HepG2 (cell line): ENCODE measurements around the gene ZFR. TPM values are rescaled to one million over a fixed set of nuclear protein-coding genes. Genes with fewer than 3 reads are reported as not detected.
A peak's percentile ranks its signal among the peaks of the same experiment; 100 is the strongest.

Experiments used
- CREM ChIP-seq, 2 experiments: sonication (generic) in 1 of 2; formaldehyde crosslinking in 1 of 2; IDR thresholded peaks; 2 replicates each; pipeline versions ENCODE4 v1.4.0 to v1.6.1; 2016 to 2020; ENCODE audit warnings: antibody characterized with exemption in 1 of 2, mild to moderate bottlenecking in 1 of 2, missing genetic modification reagents in 1 of 2
- HCFC1 ChIP-seq: fragments of 150-350 bp; IDR thresholded peaks from 2 replicates; pipeline ENCODE4 v1.6.1; 2014; ENCODE audit warnings: low read depth, low read length
- KAT8 ChIP-seq: IDR thresholded peaks from 2 replicates; pipeline ENCODE4 v1.6.1; 2016; ENCODE audit warnings: missing genetic modification reagents, missing compliant biosample characterization
- KLF9 ChIP-seq: IDR thresholded peaks from 2 replicates; pipeline ENCODE4 v1.6.1; 2016; ENCODE audit warnings: low read depth
- MAFF ChIP-seq: IDR thresholded peaks from 2 replicates; pipeline ENCODE4 v1.6.1; 2011; ENCODE audit warnings: low read depth, low read length, improper control_type of control experiment
- SAP130 ChIP-seq: IDR thresholded peaks from 2 replicates; pipeline ENCODE4 v1.6.1; 2016; ENCODE audit warnings: low read depth
- SATB2 ChIP-seq: sonication (generic); formaldehyde crosslinking; IDR thresholded peaks from 2 replicates; pipeline ENCODE4 v1.5.0; 2020; ENCODE audit warnings: missing genetic modification reagents
- SNRNP70 ChIP-seq: fragments of 200-400 bp; formaldehyde crosslinking; IDR thresholded peaks from 2 replicates; pipeline ENCODE4 v1.6.1; 2017; ENCODE audit warnings: mild to moderate bottlenecking, low read depth, low read length, moderate library complexity
- TAF1 ChIP-seq: sonication (generic); formaldehyde crosslinking; IDR thresholded peaks from 2 replicates; pipeline ENCODE4 v1.4.0; 2020; ENCODE audit warnings: missing genetic modification reagents
- TCF7 ChIP-seq: sonication (generic); IDR thresholded peaks from 2 replicates; pipeline ENCODE4 v1.6.1; 2016; ENCODE audit warnings: antibody characterized with exemption, low read depth
- TP53 ChIP-seq: sonication (generic); formaldehyde crosslinking; conservative IDR thresholded peaks from 2 replicates; pipeline ENCODE4 v1.4.0; 2020; ENCODE audit warnings: missing genetic modification reagents
- XRCC5 ChIP-seq: fragments of 200-400 bp; formaldehyde crosslinking; optimal IDR thresholded peaks from 2 replicates; pipeline ENCODE3; 2017; ENCODE audit warnings: mild to moderate bottlenecking, low read length
- ZBTB3 ChIP-seq: sonication (generic); formaldehyde crosslinking; IDR thresholded peaks from 2 replicates; pipeline ENCODE4 v1.4.0; 2020; ENCODE audit warnings: low read depth, mild to moderate bottlenecking, moderate library complexity, missing genetic modification reagents, borderline replicate concordance
- ZIK1 ChIP-seq: sonication (generic); formaldehyde crosslinking; IDR thresholded peaks from 2 replicates; pipeline ENCODE4 v1.5.0; 2020; ENCODE audit warnings: mild to moderate bottlenecking, low read depth, missing genetic modification reagents, borderline replicate concordance
- ZNF879 ChIP-seq: sonication (generic); formaldehyde crosslinking; IDR thresholded peaks from 2 replicates; pipeline ENCODE4 v1.8.1; 2023; ENCODE audit warnings: missing genetic modification reagents
- polyA plus RNA-seq, 8 experiments: library from polyadenylated mRNA; depleted of rRNA in 3 of 8; stranded (reverse) in 7 of 8; unstranded in 1 of 8; fragments of >200 nt; fragmentation: Illumina TruSeq in 4 of 8; extraction: Trizol in 4 of 8; gene quantifications; 2 replicates each; pipeline versions ENCODE4 v1.2.1 to v1.2.3, GENCODE V29; 2011 to 2016; ENCODE audit warnings: low read depth in 4 of 8, missing spikeins in 1 of 8, mixed read lengths in 1 of 8; ENCODE audit not compliant: insufficient read depth in 1 of 8
- total RNA-seq, 5 experiments: library from RNA; depleted of rRNA; stranded (reverse); fragments of >200 nt; fragmentation: Illumina TruSeq; extraction: Trizol; gene quantifications; 2 replicates each; pipeline ENCODE4 v1.2.3, GENCODE V29; 2016; ENCODE audit warnings: low read depth in 1 of 5
- TF ChIP-seq, protein P1 (sequence below): IDR thresholded peaks from 2 replicates; pipeline ENCODE4 v1.6.1; 2016; ENCODE audit warnings: missing compliant biosample characterization, missing genetic modification reagents, borderline replicate concordance
- TF ChIP-seq, protein P2 (sequence below): sonication (generic); formaldehyde crosslinking; IDR thresholded peaks from 2 replicates; pipeline ENCODE4 v1.4.0; 2020; ENCODE audit warnings: mild to moderate bottlenecking, missing genetic modification reagents
- TF ChIP-seq, protein P3 (sequence below): IDR thresholded peaks from 2 replicates; pipeline ENCODE4 v1.6.1; 2016; ENCODE audit warnings: missing compliant biosample characterization, missing genetic modification reagents, borderline replicate concordance
- TF ChIP-seq, protein P4 (sequence below): sonication (generic); formaldehyde crosslinking; IDR thresholded peaks from 2 replicates; pipeline ENCODE4 v1.4.0; 2020; ENCODE audit warnings: missing genetic modification reagents, borderline replicate concordance
- TF ChIP-seq, protein P5 (sequence below): sonication (generic); formaldehyde crosslinking; conservative IDR thresholded peaks from 2 replicates; pipeline ENCODE4 v1.5.0; 2020; ENCODE audit warnings: missing genetic modification reagents
- TF ChIP-seq, protein P6 (sequence below): sonication (generic); formaldehyde crosslinking; IDR thresholded peaks from 2 replicates; pipeline ENCODE4 v1.8.1; 2023; ENCODE audit warnings: mild to moderate bottlenecking, missing genetic modification reagents

ZFR gene
- total and polyA plus RNA-seq, 2 of the 13 experiments (the other 11 are each of a cell fraction or from before 2014, with no cell fraction given): 89.0 to 92.8 TPM

DNA sequence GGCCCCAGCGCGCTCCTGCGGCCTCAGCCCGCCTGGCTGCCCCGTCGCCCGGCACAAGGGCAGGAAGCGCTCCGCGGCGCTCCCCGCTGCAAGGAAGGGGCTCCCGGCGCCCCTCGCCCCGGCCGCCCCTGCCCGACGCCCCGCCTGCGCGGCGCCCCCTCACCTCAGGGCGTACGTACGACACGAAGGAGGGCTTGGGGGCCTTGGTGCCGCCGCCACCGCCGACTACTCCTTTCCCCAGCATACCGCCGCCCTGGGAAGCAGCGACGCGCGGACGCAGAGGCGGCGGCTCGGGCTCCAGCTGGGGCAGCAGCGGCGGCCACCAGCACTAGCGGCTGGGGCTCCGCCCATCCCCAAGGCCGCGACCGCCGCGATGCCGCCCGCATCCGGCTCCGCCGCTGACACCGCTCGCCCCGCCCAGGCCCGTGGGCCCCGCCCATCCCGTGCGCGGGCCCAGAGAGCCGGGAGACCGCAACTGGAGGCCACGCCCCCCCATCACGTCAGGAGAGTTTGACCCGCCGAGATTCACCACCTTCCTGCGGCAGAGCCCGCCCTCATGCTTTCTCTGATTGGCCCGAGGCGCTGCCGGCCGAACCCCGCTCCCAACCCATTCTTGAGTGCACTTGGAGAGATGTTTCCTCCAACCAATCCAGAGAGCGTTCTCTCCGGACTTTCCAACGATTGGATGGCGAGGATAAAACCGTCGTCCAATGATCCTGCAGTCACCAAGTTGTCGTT, 131.8 kb downstream of the ZFR start, which contains the start of gene MTMR12 (continued):
- TF ChIP-seq XRCC5: no peak
- TF ChIP-seq HCFC1: 0 out of 2 replicates have a peak, but pooled peaks have one; percentile 12
- TF ChIP-seq, protein P1, sequence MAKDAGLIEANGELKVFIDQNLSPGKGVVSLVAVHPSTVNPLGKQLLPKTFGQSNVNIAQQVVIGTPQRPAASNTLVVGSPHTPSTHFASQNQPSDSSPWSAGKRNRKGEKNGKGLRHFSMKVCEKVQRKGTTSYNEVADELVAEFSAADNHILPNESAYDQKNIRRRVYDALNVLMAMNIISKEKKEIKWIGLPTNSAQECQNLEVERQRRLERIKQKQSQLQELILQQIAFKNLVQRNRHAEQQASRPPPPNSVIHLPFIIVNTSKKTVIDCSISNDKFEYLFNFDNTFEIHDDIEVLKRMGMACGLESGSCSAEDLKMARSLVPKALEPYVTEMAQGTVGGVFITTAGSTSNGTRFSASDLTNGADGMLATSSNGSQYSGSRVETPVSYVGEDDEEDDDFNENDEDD: peak; percentile 76; the same call in 1 of the 2 replicates
- TF ChIP-seq SATB2 (CRISPR knock-in tag): no peak
- TF ChIP-seq CREM (IDR thresholded peaks at IDR 0.05): no peak
- no peak for TF ChIP-seq CREM (CRISPR knock-in tag; IDR thresholded peaks at IDR 0.05)
- TF ChIP-seq ZBTB3 (CRISPR knock-in tag): no peak
- TF ChIP-seq KAT8 (CRISPR knock-in tag): no peak
- TF ChIP-seq, protein P2, sequence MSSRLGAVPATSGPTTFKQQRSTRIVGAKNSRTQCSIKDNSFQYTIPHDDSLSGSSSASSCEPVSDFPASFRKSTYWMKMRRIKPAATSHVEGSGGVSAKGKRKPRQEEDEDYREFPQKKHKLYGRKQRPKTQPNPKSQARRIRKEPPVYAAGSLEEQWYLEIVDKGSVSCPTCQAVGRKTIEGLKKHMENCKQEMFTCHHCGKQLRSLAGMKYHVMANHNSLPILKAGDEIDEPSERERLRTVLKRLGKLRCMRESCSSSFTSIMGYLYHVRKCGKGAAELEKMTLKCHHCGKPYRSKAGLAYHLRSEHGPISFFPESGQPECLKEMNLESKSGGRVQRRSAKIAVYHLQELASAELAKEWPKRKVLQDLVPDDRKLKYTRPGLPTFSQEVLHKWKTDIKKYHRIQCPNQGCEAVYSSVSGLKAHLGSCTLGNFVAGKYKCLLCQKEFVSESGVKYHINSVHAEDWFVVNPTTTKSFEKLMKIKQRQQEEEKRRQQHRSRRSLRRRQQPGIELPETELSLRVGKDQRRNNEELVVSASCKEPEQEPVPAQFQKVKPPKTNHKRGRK (CRISPR knock-in tag): no peak
- no peak for TF ChIP-seq SNRNP70
- TF ChIP-seq, protein P3, sequence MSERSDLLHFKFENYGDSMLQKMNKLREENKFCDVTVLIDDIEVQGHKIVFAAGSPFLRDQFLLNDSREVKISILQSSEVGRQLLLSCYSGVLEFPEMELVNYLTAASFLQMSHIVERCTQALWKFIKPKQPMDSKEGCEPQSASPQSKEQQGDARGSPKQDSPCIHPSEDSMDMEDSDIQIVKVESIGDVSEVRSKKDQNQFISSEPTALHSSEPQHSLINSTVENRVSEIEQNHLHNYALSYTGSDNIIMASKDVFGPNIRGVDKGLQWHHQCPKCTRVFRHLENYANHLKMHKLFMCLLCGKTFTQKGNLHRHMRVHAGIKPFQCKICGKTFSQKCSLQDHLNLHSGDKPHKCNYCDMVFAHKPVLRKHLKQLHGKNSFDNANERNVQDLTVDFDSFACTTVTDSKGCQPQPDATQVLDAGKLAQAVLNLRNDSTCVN: no peak
- TF ChIP-seq KLF9 (CRISPR knock-in tag): no peak
- TF ChIP-seq ZNF879: no peak
- TF ChIP-seq, protein P4, sequence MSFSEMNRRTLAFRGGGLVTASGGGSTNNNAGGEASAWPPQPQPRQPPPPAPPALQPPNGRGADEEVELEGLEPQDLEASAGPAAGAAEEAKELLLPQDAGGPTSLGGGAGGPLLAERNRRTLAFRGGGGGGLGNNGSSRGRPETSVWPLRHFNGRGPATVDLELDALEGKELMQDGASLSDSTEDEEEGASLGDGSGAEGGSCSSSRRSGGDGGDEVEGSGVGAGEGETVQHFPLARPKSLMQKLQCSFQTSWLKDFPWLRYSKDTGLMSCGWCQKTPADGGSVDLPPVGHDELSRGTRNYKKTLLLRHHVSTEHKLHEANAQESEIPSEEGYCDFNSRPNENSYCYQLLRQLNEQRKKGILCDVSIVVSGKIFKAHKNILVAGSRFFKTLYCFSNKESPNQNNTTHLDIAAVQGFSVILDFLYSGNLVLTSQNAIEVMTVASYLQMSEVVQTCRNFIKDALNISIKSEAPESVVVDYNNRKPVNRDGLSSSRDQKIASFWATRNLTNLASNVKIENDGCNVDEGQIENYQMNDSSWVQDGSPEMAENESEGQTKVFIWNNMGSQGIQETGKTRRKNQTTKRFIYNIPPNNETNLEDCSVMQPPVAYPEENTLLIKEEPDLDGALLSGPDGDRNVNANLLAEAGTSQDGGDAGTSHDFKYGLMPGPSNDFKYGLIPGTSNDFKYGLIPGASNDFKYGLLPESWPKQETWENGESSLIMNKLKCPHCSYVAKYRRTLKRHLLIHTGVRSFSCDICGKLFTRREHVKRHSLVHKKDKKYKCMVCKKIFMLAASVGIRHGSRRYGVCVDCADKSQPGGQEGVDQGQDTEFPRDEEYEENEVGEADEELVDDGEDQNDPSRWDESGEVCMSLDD (CRISPR knock-in tag): 0 out of 2 replicates have a peak, but pooled peaks have one; percentile 5
- no peak for TF ChIP-seq MAFF
- TF ChIP-seq ZIK1 (CRISPR knock-in tag): no peak
- peak; percentile 81 for TF ChIP-seq SAP130 (CRISPR knock-in tag)
- TF ChIP-seq TAF1 (CRISPR knock-in tag): peak; percentile 64
- no peak for TF ChIP-seq TCF7
- no peak for TF ChIP-seq TP53
- TF ChIP-seq, protein P5, sequence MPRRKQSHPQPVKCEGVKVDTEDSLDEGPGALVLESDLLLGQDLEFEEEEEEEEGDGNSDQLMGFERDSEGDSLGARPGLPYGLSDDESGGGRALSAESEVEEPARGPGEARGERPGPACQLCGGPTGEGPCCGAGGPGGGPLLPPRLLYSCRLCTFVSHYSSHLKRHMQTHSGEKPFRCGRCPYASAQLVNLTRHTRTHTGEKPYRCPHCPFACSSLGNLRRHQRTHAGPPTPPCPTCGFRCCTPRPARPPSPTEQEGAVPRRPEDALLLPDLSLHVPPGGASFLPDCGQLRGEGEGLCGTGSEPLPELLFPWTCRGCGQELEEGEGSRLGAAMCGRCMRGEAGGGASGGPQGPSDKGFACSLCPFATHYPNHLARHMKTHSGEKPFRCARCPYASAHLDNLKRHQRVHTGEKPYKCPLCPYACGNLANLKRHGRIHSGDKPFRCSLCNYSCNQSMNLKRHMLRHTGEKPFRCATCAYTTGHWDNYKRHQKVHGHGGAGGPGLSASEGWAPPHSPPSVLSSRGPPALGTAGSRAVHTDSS (CRISPR knock-in tag): no peak
- TF ChIP-seq, protein P6, sequence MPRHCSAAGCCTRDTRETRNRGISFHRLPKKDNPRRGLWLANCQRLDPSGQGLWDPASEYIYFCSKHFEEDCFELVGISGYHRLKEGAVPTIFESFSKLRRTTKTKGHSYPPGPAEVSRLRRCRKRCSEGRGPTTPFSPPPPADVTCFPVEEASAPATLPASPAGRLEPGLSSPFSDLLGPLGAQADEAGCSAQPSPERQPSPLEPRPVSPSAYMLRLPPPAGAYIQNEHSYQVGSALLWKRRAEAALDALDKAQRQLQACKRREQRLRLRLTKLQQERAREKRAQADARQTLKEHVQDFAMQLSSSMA: no peak
